H9 (cell line): ENCODE measurements around the gene EAF1. TPM values are rescaled to one million over a fixed set of nuclear protein-coding genes. Genes with fewer than 3 reads are reported as not detected.

Source experiments
- DNase-seq: peaks from one replicate; pipeline ENCODE4 v3.0.0-alpha.2; 2017
- H2AFZ ChIP-seq: one replicate; pipeline ENCODE4 v1.6.1; 2013; ENCODE audit warnings: mild to moderate bottlenecking, low read length, control low read depth, moderate library complexity
- H2AK5ac ChIP-seq: 2 replicates; pipeline ENCODE4 v1.6.1; 2013; ENCODE audit warnings: low read length, control low read depth, mixed read lengths; ENCODE audit not compliant: insufficient read length
- H2BK120ac ChIP-seq: one replicate; pipeline ENCODE4 v1.6.1; 2013; ENCODE audit warnings: low read depth, mild to moderate bottlenecking, low read length, control low read depth, inconsistent platforms; ENCODE audit not compliant: poor library complexity, severe bottlenecking
- H2BK12ac ChIP-seq: 2 replicates; pipeline ENCODE4 v1.6.1; 2013; ENCODE audit warnings: low read length, control low read depth, mixed read lengths, low read depth; ENCODE audit not compliant: insufficient read length
- H2BK15ac ChIP-seq: 2 replicates; pipeline ENCODE4 v1.6.1; 2013; ENCODE audit warnings: low read depth, low read length, control low read depth
- H2BK20ac ChIP-seq: one replicate; pipeline ENCODE4 v1.6.1; 2013; ENCODE audit warnings: low read depth, mild to moderate bottlenecking, low read length, control low read depth, inconsistent platforms; ENCODE audit not compliant: poor library complexity, severe bottlenecking
- H2BK5ac ChIP-seq: 2 replicates; pipeline ENCODE4 v1.6.1; 2013; ENCODE audit warnings: low read length, control low read depth, mixed read lengths; ENCODE audit not compliant: insufficient read length
- H3K14ac ChIP-seq: 2 replicates; pipeline ENCODE4 v1.6.1; 2013; ENCODE audit warnings: low read length, control low read depth; ENCODE audit not compliant: insufficient read depth
- H3K18ac ChIP-seq: 2 replicates; pipeline ENCODE4 v1.6.1; 2013; ENCODE audit warnings: low read depth, mild to moderate bottlenecking, mixed read lengths, low read length, control low read depth; ENCODE audit not compliant: insufficient read length
- H3K23ac ChIP-seq: 2 replicates; pipeline ENCODE4 v1.6.1; 2013; ENCODE audit warnings: low read length, control low read depth, mixed read lengths, low read depth; ENCODE audit not compliant: insufficient read length
- H3K23me2 ChIP-seq: 2 replicates; pipeline ENCODE4 v1.6.1; 2013; ENCODE audit warnings: low read depth, mild to moderate bottlenecking, mixed read lengths, low read length, control low read depth; ENCODE audit not compliant: insufficient read length, poor library complexity, severe bottlenecking
- H3K27ac ChIP-seq: 2 replicates; pipeline ENCODE4 v1.5.1; 2013; ENCODE audit warnings: low read length, control low read depth, mixed read lengths, low read depth; ENCODE audit not compliant: insufficient read length
- H3K27me3 ChIP-seq: 2 replicates; pipeline ENCODE4 v1.6.1; 2013; ENCODE audit warnings: low read length, control low read depth, inconsistent platforms; ENCODE audit not compliant: insufficient read depth
- H3K4ac ChIP-seq: 2 replicates; pipeline ENCODE4 v1.6.1; 2013; ENCODE audit warnings: low read depth, mild to moderate bottlenecking, control low read depth, inconsistent platforms, low read length, moderate library complexity
- H3K4me1 ChIP-seq: 2 replicates; pipeline ENCODE4 v1.6.1; 2013; ENCODE audit warnings: low read length, control low read depth, inconsistent platforms; ENCODE audit not compliant: insufficient read depth
- H3K4me2 ChIP-seq: 2 replicates; pipeline ENCODE4 v1.6.1; 2013; ENCODE audit warnings: low read length, control low read depth, mixed read lengths; ENCODE audit not compliant: insufficient read length, insufficient read depth
- H3K56ac ChIP-seq: 2 replicates; pipeline ENCODE4 v1.6.1; 2013; ENCODE audit warnings: low read depth, mild to moderate bottlenecking, mixed read lengths, low read length, control low read depth; ENCODE audit not compliant: insufficient read length
- H3K79me1 ChIP-seq: 2 replicates; pipeline ENCODE4 v1.6.1; 2013; ENCODE audit warnings: low read depth, mild to moderate bottlenecking, moderate library complexity, low read length, control low read depth, inconsistent platforms; ENCODE audit not compliant: insufficient read depth, poor library complexity, severe bottlenecking
- H3K79me2 ChIP-seq: 2 replicates; pipeline ENCODE4 v1.6.1; 2013; ENCODE audit warnings: low read length, control low read depth, inconsistent platforms; ENCODE audit not compliant: insufficient read depth
- H3K9ac ChIP-seq: 2 replicates; pipeline ENCODE4 v1.6.1; 2013; ENCODE audit warnings: low read length, control low read depth, mixed read lengths; ENCODE audit not compliant: insufficient read length; ENCODE audit errors: extremely low read depth
- H3K9me3 ChIP-seq: one replicate; pipeline ENCODE4 v1.6.1; 2013; ENCODE audit warnings: low read depth, low read length, inconsistent platforms; ENCODE audit not compliant: control insufficient read depth
- H3T11ph ChIP-seq: one replicate; pipeline ENCODE4 v1.6.1; 2013; ENCODE audit warnings: mild to moderate bottlenecking, low read length, control low read depth, inconsistent platforms
- H4K20me1 ChIP-seq: one replicate; pipeline ENCODE4 v1.6.1; 2013; ENCODE audit not compliant: control insufficient read depth, insufficient read length, insufficient read depth
- H4K5ac ChIP-seq: 2 replicates; pipeline ENCODE4 v1.6.1; 2013; ENCODE audit warnings: low read depth, mild to moderate bottlenecking, mixed read lengths, low read length, control low read depth; ENCODE audit not compliant: insufficient read length
- H4K8ac ChIP-seq: replicated peaks from 2 replicates; pipeline ENCODE4 v1.6.1; 2013; ENCODE audit warnings: low read length, control low read depth, mixed read lengths, low read depth; ENCODE audit not compliant: insufficient read length
- H4K91ac ChIP-seq: 2 replicates; pipeline ENCODE4 v1.6.1; 2013; ENCODE audit warnings: low read depth, mild to moderate bottlenecking, moderate library complexity, mixed read lengths, low read length, control low read depth; ENCODE audit not compliant: insufficient read length
- H3K27ac Mint-ChIP-seq, 3 experiments: 2 replicates in 2 of 3; 3 replicates in 1 of 3; pipeline ENCODE4 v1.8.0; 2020 to 2021; ENCODE audit warnings: mixed read lengths in 3 of 3, mild to moderate bottlenecking in 1 of 3, moderate library complexity in 1 of 3
- H3K27me3 Mint-ChIP-seq: 2 replicates; pipeline ENCODE4 v1.8.0; 2021; ENCODE audit warnings: low read depth, mild to moderate bottlenecking, moderate library complexity, mixed read lengths
- H3K36me3 Mint-ChIP-seq, 3 experiments: 2 replicates in 2 of 3; 3 replicates in 1 of 3; pipeline ENCODE4 v1.8.0; 2020 to 2021; ENCODE audit warnings: low read depth in 3 of 3, mixed read lengths in 3 of 3; ENCODE audit not compliant: insufficient read depth in 1 of 3
- H3K4me1 Mint-ChIP-seq, 2 experiments: 2 replicates each; pipeline ENCODE4 v1.8.0; 2020; ENCODE audit warnings: mixed read lengths in 2 of 2
- H3K4me3 Mint-ChIP-seq, 2 experiments: 2 replicates in 1 of 2; 3 replicates in 1 of 2; pipeline ENCODE4 v1.8.0; 2020 to 2021; ENCODE audit warnings: mild to moderate bottlenecking in 2 of 2, mixed read lengths in 2 of 2, moderate library complexity in 1 of 2
- H3K9me3 Mint-ChIP-seq, 2 experiments: 2 replicates in 1 of 2; 3 replicates in 1 of 2; pipeline ENCODE4 v1.8.0; 2020; ENCODE audit warnings: mild to moderate bottlenecking in 2 of 2, mixed read lengths in 2 of 2, moderate library complexity in 1 of 2
- WGBS: extraction: QIAGEN DNeasy Blood & Tissue Kit; methylation state at CpG from one replicate; pipeline ENCODE4 v1.1.7; 2013; ENCODE audit warnings: missing lambda C conversion rate, low lambda C conversion rate, mixed read lengths; ENCODE audit not compliant: insufficient read length; ENCODE audit errors: extremely low coverage; 5-methylcytosine and 5-hydroxymethylcytosine counted together
- total RNA-seq: library from RNA; stranded (reverse); gene quantifications from 2 replicates; pipeline ENCODE4 v1.2.1, GENCODE V29; 2021
- TF ChIP-seq, protein P1 (sequence below): fragments of 200-600 bp; sonication (generic); conservative IDR thresholded peaks from 3 replicates; pipeline ENCODE4 v1.8.0; 2021; ENCODE audit warnings: antibody characterized with exemption, mild to moderate bottlenecking

EAF1 gene
- total RNA-seq, 1 experiment from 2014 or later = 34.3 TPM

DNA sequence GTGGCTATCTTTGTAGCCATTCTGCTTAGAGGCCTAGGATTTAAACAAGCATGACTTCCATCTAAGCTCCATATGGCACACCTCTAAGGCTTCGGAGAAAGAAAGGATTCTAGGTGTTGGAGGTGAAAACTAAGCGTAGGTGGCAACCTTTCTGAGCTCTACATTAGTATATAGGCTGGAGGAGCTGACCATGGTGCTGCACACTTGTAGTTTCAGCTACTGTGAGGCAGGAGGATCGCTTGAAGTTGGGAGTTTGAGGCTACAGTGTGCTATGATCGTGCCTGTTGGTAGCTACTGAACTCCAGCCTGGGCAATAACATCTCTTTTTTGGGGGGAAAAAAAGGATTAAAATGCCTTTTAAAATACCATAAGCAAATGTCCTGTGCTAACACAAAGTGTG lies 7.4 kb downstream of the EAF1 start:
- Histone ChIP-seq H3T11ph (no peak overlapping the region), H3K18ac (no peak overlapping the region), H3K23ac (no peak overlapping the region), H2AFZ (no peak overlapping the region), H3K79me2 (no peaks in the 10 kb centered on the region), H3K4ac (no peak overlapping the region), H4K5ac (no peak overlapping the region), H3K23me2 (no peaks in the 10 kb centered on the region), H2BK15ac (no peak overlapping the region), H2BK20ac (no peak overlapping the region), H3K4me2 (no peak overlapping the region), H3K27me3 (no peaks in the 10 kb centered on the region), H2AK5ac (no peak overlapping the region), H3K9ac (no peak overlapping the region), H2BK120ac (no peak overlapping the region), H4K20me1 (no peaks in the 10 kb centered on the region), H4K91ac (no peak overlapping the region), H3K4me1 (no peaks in the 10 kb centered on the region), H3K14ac (no peak overlapping the region), H3K56ac (no peak overlapping the region), H2BK5ac (no peak overlapping the region), H3K9me3 (no peaks in the 10 kb centered on the region), H3K79me1 (no peaks in the 10 kb centered on the region), H3K27ac (no peak overlapping the region), H4K8ac (no peak overlapping the region), H2BK12ac (no peak overlapping the region)
- Mint-ChIP-seq H3K4me3 (no peak overlapping the region), H3K9me3 (no peaks in the 10 kb centered on the region), H3K4me1 (no peaks in the 10 kb centered on the region), H3K27ac (no peak overlapping the region), H3K36me3 (peaks cover 26 to 80% (median 78%) of the 10 kb centered on the region in 3 experiments; a peak in 6 of 7 replicates), H3K27me3 (no peaks in the 10 kb centered on the region)
- no peak for DNase-seq
- WGBS = no CpG with 5 or more reads among the region's 4 CpGs
- TF ChIP-seq, protein P1, sequence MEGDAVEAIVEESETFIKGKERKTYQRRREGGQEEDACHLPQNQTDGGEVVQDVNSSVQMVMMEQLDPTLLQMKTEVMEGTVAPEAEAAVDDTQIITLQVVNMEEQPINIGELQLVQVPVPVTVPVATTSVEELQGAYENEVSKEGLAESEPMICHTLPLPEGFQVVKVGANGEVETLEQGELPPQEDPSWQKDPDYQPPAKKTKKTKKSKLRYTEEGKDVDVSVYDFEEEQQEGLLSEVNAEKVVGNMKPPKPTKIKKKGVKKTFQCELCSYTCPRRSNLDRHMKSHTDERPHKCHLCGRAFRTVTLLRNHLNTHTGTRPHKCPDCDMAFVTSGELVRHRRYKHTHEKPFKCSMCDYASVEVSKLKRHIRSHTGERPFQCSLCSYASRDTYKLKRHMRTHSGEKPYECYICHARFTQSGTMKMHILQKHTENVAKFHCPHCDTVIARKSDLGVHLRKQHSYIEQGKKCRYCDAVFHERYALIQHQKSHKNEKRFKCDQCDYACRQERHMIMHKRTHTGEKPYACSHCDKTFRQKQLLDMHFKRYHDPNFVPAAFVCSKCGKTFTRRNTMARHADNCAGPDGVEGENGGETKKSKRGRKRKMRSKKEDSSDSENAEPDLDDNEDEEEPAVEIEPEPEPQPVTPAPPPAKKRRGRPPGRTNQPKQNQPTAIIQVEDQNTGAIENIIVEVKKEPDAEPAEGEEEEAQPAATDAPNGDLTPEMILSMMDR = no peak
